ENCODE measurements around the gene FBXO34. TPM values are rescaled to one million over a fixed set of nuclear protein-coding genes. Genes with fewer than 3 reads are reported as not detected.

The FBXO34 gene
- total RNA-seq, 2 donors from 2014 or later = 76.2 to 81.9 TPM

DNA sequence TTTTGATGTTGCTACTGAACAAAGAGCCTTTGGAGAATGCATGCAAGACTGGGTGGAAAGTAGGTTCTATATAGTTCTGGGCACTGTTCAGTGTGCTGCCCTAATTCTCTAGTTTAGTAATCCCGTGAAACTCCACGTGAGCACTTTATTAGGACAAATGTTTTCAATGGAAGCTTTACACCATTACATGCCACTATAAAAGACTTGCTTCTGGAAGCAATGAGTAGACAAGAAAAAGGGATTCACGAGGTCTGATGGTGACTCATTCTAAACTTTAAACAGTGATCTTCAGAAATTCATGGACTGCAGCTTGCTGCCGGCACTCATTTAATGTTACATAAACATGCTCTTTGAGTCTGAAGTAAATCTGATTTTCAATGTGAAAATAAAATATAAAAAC lies 118.1 kb downstream of the FBXO34 start:
- ATAC-seq = no peak
- DNase-seq = no peak
- intact Hi-C loops (cut with DNase I, micrococcal nuclease) = no loop called here

DNA sequence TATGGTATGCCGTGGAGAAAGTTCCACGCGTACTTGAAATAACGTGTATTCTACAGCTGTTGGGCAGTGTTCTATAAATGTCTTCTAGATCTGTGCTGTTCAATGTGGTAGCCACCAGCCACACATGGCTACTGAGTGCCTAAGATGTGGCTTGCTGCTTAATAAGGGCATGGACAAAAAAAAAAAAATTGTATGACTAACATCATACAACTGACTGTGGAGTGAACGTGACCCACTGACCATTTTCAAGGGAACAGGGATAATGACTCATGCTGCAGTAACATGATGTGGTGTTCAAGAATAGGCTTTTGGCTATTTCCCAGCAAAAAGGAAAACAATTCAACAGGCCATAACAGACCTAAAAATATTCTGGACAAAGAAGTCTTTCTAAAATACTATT lies 127.5 kb downstream of the FBXO34 start:
- ATAC-seq (no peak), DNase-seq (no peak)
- intact Hi-C loops (cut with DNase I, micrococcal nuclease) = no loop called here

DNA sequence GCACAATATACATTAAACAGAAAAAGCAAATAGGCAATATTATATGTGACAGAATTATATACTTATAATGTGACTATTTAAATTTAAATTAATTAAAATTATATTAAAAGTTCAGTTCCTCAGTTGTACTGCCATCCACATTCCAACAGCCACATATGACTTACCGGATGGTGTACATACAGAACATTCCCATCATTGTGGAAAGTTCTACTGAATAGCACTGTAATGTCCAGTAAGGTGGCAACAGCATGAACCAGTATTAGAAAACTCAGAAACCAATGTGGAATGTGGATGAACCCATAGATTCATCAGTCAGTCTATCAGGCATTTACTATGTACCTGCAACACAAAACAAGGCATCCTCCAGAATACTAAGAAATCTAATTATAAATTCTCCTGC lies 128.0 kb downstream of the FBXO34 start:
- intact Hi-C loops (cut with DNase I, micrococcal nuclease) = no loop called here
- ATAC-seq (no peak), DNase-seq (no peak)

DNA sequence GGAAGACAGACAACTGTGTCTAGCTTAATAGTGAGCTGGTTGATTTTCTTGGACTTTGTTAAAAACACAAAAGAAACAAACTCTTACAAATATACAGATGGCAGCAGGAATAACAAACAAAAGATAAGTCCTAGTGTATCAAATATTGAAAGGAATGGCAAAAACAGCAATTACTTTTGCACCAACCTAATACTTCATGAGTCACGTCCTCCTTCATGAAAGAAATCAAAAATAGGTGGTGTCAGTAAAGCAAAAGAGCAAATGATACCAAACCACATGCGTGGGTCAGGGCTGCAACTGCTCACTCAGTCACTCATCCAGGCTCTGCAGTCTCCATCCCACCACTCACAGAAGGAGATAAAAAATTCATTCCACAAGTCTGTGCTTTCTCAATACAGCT lies 128.6 kb downstream of the FBXO34 start:
- no peak for ATAC-seq
- no peak for DNase-seq
- intact Hi-C loops (cut with DNase I, micrococcal nuclease) = no loop called here

DNA sequence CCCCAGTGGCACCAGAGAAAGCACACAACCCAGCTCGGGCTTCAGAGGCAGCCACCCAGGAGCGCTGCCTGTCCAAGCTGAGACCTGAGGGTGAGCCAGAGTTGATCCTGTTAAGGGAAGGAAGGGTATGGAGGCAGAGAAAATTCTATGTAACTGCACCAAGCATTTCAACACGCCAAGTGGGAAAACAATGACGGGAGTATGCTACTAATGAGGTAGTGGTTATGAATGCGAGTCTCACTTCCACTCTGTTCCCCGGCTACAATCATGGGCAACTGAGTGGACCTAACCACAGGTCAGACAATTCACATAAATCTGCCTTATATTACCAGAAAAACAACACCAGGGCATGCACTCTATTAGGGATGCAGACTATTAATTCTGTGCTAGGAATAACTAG lies 130.5 kb downstream of the FBXO34 start:
- DNase-seq (no peak), ATAC-seq (no peak)
- intact Hi-C loops (cut with DNase I, micrococcal nuclease) = no loop called here

Other genes with a start within 250 kb of the FBXO34 start
- 1 to 10 TPM; 2.8 to 4.1 TPM for gene WDHD1, start 244.3 kb upstream of the FBXO34 start, total RNA-seq
- 10 to 100 TPM; 17.3 to 20.0 TPM for gene SOCS4, start 244.2 kb upstream of the FBXO34 start, total RNA-seq
- 10 to 100 TPM; 69.7 to 71.7 TPM for gene MAPK1IP1L, start 219.8 kb upstream of the FBXO34 start, total RNA-seq
- 1,000 to 10,000 TPM; 1,592 to 1,809 TPM for gene LGALS3, start 142.2 kb upstream of the FBXO34 start, total RNA-seq
- gene DLGAP5, start 79.8 kb upstream of the FBXO34 start, total RNA-seq = 1 to 10 TPM; 4.0 to 8.1 TPM
- 10 to 100 TPM in 1 of 2 donors, 1 to 10 TPM in 1; 6.3 to 10.0 TPM for gene ATG14, start 140.4 kb downstream of the FBXO34 start, total RNA-seq
- not detected for gene TBPL2, start 169.2 kb downstream of the FBXO34 start, total RNA-seq